Amygdala (tissue), 56 donors: ENCODE data around the gene CCNJL.

ENCODE experiments used
- DNase-seq, 56 donors: peaks; one replicate each; lab custom pipeline; 2025; lab: John Stamatoyannopoulos, UW

Gene CCNJL

DNA sequence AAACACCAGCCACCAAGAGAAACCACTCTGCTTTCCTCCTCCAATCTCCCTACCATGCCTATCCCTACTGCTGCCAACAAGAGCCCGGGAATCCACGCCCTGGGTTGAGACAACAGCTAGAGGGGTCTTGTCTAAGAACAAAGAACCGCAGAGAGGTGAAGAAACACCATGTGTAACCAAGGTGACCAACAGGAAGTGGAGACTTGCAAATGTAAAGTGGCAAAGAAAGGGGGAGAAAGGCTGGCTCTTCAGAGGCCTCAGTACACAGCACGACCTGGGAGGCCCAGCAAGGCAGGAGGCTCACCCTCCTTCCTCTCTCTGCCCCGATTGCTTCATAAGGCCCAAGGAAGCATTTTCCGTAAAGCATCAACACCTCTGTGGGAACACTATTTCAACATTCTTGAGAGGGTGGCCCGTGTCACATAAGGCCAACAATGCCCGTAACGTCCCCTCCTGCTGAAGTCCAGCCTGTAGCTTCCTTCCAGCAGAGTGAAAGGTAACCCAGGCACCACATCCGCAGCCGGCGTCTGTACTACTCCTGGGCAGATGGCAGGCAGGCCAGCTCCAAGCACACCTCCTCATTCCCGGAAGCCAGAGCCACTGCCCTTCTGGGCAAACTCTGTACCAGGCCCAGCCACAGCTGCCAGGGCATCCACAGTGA is 18.3 kb downstream of the CCNJL start:
- DNase-seq, result no peak

GRCh38 chr5:160293386-160293785 is 19.0 kb downstream of the CCNJL start:
- DNase-seq, result no peak

- no peak for DNase-seq
Observed at GRCh38 chr5:160291467-160291866, 20.9 kb downstream of the CCNJL start.

- DNase-seq, result no peak
Observed at GRCh38 chr5:160290751-160291150, 21.6 kb downstream of the CCNJL start.

DNA sequence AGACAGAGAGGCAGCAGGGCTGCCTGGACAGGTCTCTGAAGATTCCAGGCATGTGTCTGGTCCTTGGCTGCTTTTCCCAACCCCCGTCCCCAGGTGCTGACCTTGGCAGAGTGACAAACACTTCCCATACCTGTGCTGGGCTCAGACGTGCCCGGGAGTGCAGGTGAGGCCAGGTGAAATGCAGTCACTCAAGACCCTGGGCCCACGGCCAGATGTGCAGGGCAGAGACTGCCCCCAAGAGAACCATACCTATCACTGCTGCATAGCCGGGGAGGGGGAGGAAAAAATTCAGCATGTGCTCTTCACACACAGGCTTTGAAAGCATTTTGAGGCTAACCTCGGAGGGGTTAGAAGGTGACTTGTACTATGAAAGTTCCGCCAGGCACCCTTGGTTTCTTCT is 22.6 kb downstream of the CCNJL start:
- no peak for DNase-seq

DNA sequence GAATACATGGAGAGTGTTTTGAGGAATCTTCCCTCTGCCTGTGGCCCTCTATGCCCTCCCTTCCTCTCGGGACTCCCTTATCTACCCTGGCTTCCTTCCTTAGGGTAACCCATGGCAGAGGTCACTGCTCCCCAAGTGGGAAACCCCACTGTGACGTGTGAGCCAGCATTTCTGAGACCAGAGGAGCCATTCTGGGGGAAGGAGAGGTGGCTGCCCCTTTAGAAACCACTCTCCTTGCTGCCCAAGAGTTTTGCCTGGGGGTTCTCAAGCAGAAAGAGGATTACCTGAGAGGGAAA is 23.1 kb downstream of the CCNJL start:
- no peak for DNase-seq

DNA sequence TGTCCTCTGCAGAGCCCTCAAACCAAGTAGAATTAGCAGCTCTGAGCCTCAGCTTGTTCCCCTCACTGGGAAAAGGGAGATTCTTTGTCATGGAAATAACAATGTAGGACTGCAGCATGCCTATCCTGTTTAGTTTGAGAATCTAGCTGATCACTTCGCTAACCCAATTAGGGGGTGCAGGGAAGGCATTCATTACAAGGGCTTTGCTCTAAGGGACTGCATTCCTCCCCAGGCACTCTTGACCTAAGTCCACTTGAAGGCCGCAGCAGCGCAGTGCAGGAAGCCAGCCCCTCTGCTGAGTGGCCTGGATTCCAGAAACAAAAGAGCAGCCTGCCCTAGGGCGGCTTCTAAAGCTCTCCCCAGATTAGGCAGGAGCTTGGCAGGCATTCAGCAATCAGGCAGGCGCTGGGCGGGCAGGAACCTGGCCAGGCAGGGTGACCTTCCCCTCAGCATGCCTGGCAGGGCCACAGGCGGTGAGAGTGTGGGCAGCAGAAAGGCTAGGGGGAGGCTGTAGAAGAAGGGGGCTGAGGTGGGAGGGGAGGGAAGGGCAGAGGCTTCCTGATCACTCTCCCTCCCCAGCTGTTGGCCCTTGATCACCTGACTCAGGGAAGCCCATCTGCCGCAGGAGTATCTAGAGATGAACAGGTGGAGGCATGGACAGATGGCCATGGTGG is 24.8 kb downstream of the CCNJL start:
- peak in 32 of 56 donors; percentile 5 to 58 (median 20) for DNase-seq

GRCh38 chr5:160286947-160287346 is 25.4 kb downstream of the CCNJL start:
- no peak for DNase-seq

DNA sequence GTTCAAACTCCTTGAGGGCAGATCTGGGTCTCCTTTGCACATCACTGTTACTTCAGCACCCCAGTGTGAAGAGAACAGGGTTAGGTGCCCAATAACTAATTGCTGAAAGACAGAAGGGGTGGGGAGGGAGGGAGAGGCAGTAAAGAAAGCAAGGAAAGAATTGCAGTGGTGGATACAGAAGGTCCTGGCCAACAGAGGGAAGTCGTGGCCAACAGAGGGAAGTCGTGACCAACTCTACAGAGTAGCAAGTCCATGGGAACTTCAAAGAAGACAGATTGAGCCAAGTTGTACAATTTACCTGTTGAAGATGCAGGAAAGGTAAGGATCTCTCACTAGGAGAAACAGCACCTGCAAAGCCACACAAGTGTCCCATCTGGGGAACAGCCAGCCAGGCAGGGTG is 27.0 kb downstream of the CCNJL start:
- no peak for DNase-seq

- no peak for DNase-seq
Observed at GRCh38 chr5:160284291-160284873, 28.0 kb downstream of the CCNJL start.

GRCh38 chr5:160281275-160281674 is 31.1 kb downstream of the CCNJL start:
- DNase-seq, result no peak

- no peak for DNase-seq
Observed at GRCh38 chr5:160280384-160281095, 31.8 kb downstream of the CCNJL start.

DNA sequence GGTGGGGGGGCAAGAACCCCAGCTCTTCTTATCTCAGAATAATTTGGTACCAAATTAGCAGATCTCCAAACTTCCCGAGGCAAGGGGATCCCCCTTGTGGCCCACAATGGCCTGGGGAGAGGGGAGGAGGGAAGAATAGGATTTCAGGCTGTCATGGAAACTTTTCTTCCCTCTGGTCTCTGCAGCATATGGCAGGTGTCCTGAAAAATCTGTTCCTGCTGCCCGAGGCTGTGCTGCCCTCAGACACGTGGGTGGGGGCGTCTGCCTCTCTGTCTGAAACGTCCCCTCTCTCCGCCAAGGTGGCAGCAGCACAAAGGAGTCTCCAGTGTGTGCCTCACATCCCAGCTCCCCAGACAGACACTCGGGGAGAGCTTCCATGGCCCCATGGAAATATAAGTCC is 34.0 kb downstream of the CCNJL start:
- DNase-seq, result no peak

DNA sequence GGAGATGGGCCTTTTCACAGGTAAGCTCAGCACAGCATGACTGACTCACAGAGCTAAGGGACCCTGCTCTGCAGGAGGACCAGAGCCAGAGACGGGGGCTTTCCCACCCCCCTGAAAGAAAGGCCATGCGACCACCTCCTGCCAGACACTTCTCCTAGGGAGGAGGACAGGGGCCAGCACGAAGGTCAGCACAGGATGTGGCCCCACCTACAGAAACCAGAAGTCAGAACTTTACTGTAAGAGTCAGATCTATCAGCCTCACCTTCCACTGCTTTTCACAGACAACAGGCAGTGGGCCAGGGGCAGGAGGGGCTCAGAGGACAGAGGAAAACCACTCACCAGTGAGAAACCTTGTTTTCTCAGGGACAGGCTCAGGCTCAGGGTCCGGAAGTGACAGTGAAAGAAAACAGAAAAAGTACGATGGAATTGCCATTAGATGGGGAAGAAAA is 37.9 kb downstream of the CCNJL start:
- no peak for DNase-seq

DNA sequence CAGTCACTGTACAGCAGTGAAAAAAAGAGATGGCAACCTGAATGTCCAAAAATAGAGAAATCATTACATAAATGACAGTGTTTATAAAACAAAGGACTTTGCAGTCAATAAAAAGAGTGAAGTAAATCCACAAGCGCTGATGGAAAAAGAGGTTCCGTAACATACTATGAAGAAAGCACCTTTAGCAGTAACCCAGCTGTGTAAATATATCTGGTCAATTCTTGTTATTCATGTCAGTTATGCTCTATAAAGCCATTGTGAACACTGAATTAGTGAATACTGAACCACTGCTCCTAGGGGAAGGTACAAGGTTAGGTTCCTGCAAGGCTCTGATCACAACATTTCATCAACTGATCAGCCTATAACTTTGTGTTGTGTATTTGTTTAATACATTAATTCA is 39.5 kb downstream of the CCNJL start:
- no peak for DNase-seq

DNA sequence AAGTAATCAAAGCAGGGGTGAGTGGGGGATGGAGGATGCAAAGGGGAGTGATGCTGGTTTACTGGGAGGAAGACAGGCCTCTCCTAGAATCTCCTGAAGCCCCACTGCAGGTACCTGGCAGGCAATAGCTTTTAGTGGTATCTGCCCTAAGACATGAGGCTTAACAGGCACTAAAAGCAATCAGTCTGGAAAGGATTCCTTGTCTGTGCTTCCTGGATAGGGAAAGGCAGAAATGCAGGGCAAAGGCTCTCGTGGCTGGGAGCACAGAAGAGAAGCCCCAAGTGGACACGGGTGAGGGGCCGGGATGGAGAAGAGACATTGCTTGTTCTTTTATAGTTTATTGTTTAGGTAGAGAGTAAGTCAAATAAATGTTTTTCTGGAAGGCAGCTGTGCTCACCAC is 40.1 kb downstream of the CCNJL start:
- DNase-seq, result no peak

DNA sequence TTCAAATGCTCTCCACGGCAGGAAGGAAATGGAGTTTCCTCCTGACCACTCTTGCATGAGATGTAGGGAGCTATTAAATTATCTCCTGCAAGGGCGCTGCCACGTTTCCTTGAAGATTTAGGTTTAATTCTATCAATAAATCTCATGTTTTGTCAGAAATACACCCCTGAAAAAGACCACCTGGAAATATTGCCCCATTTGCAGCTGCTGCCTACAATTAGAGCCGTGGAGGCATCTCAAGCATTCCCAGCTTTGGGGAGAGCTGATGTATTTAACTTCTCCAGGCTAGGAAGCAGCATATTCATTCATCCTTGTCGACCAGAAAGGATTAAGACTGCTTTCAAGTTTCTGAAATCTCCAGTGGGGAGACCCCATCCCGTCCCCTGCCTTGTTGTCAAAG is 40.5 kb downstream of the CCNJL start:
- DNase-seq, result no peak

DNA sequence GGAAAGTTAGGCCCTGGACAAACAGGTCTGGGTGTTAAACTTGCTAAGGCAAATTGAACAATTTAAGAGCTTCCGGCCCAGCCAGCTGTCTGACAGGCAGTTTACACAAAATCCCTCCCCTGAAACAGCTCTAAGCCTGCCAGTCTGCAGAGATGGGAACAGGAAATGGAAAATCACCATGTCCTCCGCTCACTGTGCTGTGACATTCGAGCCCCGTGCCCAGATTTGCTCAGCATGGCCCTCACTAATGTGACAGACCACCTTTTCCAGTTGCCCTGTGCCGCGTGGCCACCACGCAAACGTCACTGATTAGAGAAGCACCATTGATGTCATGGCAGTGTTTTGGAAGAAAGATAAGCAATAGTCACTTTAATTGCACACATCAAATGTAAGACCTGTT is 41.0 kb downstream of the CCNJL start:
- DNase-seq, result no peak

DNA sequence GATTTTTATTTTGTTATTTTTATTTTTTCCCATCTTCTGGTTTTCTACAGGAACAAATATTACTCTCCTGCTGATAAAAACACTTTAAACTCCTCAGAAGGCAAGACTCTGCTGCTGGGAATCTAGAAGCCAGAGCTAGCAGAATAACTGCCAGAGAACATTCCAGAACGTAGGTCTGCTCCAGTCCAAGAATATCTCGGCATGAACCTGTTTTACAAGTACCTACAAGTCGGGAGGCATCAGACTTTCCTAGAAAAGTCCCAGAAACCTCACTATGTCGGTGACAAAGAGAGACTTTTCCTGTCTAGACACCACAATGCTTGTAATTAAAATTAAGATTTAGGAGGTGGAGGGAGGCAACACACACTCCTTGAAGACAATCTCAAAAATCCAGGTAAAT is 41.7 kb downstream of the CCNJL start:
- no peak for DNase-seq

- peak in 42 of 56 donors; percentile 3 to 84 (median 31) for DNase-seq
Observed at GRCh38 chr5:160269017-160269416, 43.3 kb downstream of the CCNJL start.

- no peak for DNase-seq
Observed at GRCh38 chr5:160268121-160268520, 44.2 kb downstream of the CCNJL start.
